HG03097 (cell line): ENCODE data around the gene SPINT2.

Experiments used
- ATAC-seq: cut with Tn5 transposase; IDR thresholded peaks from one replicate; pipeline ENCODE4 v1.9.1; 2021; ENCODE audit not compliant: unreplicated experiment, low FRiP score

The SPINT2 gene

DNA sequence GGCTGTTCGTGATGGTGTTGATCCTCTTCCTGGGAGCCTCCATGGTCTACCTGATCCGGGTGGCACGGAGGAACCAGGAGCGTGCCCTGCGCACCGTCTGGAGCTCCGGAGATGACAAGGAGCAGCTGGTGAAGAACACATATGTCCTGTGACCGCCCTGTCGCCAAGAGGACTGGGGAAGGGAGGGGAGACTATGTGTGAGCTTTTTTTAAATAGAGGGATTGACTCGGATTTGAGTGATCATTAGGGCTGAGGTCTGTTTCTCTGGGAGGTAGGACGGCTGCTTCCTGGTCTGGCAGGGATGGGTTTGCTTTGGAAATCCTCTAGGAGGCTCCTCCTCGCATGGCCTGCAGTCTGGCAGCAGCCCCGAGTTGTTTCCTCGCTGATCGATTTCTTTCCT, 27.5 kb downstream of the SPINT2 start:
- ATAC-seq, result no peak

DNA sequence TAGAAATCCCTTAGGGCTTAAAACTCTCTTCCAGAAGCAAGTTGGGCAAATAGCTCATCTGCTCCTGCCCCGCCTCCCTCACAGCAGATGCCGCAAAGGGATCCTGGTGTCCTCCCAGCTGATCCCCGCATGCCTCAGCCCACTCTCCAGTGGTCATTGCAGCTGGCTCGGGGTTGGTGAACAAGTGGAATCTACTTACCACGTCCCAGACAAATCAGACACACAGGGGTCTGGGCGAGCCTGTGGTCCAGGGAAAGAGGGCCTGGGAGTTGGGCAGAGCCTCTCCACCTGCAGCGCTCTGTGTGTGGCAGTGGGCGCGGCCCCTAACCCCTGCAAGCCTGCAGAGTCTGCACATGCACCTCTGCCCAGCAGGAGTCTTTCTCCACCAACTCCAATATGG, 28.9 kb downstream of the SPINT2 start:
- no peak for ATAC-seq

DNA sequence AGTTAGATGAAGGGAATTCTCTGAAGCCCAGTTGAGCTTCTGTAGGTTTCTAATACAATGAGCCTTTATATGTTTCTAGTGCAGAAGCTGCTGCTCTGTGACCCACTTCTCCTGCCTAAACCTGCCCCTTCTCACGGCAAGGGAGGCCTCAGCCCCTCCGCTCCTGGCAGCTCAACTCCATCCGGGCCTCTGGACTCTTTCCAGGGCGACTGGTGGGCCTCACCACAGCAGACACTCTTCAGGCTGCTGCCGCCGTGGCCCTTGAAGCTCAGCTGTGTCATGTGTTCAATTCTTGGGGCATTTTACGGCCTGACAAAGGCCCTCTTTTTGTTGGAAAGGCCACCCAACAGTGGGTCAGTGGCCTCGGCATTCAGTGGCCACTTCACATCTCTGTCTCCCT, 29.7 kb downstream of the SPINT2 start:
- ATAC-seq, result no peak

- ATAC-seq, result no peak
Observed at GRCh38 chr19:38298821-38299680, 34.7 kb downstream of the SPINT2 start.

- ATAC-seq, result no peak
Observed at GRCh38 chr19:38303517-38304351, 39.4 kb downstream of the SPINT2 start, which contains the start of gene C19orf33. TSS of gene C19orf33 (plus strand) at chr19:38304251. CDS start at chr19:38304262, 11 bp downstream.

- ATAC-seq, result no peak
Observed at GRCh38 chr19:38304352-38304865, 40.0 kb downstream of the SPINT2 start.

DNA sequence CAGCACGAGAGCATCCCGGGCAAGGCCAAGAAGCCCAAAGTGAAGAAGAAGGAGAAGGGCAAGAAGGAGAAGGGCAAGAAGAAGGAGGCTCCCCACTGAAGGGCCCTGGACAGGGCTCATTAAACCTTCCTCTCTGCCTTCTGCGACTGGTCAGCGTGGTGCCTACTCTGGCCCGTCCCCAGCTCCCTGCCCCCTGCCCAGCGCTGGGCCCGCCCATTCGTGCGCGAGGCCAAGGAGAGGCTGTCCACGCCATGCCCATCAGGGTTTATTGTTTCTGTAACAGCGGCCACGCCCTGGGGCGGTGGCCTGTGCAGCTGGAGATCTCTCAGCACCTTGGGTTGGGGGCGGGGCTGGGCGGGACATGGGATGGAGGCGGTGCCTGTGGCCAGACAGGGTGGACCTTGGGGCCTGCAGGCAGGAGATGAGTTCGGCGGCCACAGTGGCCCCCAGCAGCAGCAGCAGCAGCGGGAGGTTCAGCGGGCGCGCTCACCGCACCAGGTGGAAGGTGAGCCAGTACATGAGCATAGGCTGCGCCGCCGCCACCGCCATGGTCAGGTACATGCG, 40.6 kb downstream of the SPINT2 start:
- ATAC-seq, result no peak

DNA sequence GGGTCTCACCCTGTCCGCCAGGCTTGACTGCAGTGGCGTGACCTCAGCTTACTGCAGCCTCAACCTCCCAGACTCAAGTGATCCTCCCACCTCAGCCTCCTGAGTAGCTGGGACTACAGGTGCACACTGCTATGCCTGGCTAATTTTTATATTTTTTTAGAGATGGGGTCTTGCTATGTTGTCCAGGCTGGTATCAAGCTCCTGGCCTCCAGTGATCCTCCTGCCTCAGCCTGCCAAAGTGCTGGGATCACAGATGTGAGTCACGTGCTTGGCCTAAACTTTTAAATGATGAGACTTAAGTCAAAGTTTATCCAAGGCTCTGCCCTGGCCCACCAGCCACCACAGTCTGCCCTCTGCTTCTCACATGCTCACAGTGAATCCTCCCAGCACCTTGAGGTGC, 41.9 kb downstream of the SPINT2 start:
- ATAC-seq, result no peak

- ATAC-seq, result no peak
Observed at GRCh38 chr19:38307076-38307475, 42.7 kb downstream of the SPINT2 start.

DNA sequence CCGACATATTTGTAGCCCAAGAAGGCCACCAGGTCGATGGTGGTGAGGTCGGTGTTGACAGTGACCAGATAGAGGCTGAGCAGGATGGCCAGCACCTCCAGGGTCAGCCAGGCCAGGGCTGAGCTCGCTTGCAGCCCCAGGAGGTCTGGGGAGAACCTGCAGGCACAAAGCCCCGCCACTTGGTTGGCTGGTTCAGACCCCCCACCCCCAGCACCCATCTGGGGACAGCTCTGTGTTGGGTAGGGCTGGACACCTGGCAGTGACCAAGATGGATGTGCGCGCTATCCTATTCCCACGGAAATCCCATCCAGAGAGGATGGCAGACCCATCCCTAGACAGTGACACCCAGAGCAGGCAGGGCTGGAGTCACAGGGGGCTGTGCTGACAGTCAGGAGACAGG, 43.2 kb downstream of the SPINT2 start:
- ATAC-seq, result no peak

GRCh38 chr19:38308006-38308766, 43.8 kb downstream of the SPINT2 start:
- no peak for ATAC-seq

- ATAC-seq, result no peak
Observed at GRCh38 chr19:38308926-38309614, 44.7 kb downstream of the SPINT2 start.

DNA sequence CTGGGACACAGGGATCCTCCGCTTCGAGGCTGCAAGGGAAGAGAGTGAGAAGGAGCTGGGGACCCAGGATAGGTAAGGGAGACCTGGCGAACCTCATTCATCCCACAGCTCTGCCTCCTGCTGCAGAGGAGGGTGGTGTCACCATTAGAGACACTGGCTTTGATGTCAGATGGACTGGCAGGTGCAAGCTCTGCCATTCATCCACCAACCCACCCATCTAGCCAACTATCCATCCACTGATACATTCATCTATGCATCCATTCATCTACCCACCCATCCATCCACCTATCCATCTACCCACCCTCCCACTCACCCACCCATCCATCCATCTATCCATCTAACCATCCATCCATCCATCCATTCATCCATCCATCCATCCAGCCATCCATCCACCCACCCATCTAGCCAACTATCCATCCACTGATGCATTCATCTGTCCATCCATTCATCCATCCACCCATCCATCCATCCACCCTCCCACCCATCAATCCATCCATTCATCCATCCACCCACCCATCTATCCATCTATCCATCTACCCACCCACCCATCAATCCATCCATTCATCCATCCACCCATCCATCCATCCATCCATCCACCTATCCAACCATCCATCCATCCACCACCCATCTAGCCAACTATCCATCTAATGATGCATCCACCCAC, 45.4 kb downstream of the SPINT2 start:
- ATAC-seq, result no peak

- no peak for ATAC-seq
Observed at GRCh38 chr19:38310279-38310670, 45.9 kb downstream of the SPINT2 start.

DNA sequence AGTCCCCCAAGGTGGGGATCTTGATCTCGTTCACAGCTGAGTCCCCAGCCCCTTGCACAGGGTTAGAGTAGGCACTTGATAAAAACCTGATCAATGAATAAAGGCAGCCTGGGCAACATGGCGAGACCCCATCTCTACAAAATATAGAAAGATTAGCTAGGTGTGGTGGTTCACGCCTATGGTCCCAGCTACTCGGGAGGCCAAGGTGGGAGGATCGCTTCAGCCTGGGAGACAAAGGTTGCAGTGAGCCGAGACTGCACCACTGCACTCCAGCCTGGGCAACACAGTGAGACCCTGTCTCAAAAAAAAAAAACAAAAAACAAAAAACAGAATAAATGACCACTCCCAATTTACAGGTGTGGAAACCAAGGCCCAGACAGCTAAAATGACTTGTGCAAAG, 46.6 kb downstream of the SPINT2 start:
- no peak for ATAC-seq

DNA sequence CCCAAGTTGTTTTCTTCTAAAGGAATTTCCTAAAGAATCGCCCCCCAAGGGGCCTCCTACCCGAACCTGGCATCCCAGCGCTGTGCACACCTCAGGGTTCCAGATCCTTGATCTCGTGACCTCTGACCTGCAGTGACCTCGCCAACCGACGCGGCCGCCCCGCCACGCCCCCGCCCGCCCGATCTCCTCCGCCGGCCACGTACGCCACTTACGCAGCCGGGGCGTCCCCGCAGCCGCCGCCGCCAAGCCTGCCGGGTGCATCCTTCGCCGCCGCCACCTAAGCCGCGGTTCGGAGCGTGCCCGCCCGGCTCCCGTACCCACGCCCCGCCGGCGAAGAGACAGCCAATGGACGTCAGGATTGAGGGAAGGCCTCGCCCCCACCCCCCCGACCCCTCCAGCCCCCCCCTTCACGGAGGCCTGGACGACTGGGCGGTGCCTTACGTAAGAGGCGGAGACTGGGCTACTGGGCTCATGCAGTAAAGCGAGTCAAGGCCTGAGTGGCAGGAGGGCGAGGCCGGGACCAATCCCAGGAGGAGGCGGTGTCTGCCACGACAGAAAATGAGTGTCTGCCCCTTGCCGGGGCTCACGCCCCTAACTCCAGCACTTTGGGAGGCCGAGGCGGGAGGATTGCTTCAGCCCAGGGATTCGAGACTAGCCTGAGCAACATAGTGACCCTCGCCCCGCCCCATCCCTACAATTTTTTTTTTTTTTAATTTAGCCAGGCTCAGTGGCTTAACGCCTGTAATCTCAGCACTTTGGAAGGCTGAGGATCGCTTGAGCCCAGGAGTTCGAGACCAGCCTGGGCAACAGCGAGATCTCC, 51.5 kb downstream of the SPINT2 start, which contains the start of gene YIF1B:
Gene YIF1B, minus strand, starts transcription at position 291 of the 820 bp plus-strand sequence. Its CDS starts 30 bp downstream, at position 261.
- peak; percentile 81 for ATAC-seq

DNA sequence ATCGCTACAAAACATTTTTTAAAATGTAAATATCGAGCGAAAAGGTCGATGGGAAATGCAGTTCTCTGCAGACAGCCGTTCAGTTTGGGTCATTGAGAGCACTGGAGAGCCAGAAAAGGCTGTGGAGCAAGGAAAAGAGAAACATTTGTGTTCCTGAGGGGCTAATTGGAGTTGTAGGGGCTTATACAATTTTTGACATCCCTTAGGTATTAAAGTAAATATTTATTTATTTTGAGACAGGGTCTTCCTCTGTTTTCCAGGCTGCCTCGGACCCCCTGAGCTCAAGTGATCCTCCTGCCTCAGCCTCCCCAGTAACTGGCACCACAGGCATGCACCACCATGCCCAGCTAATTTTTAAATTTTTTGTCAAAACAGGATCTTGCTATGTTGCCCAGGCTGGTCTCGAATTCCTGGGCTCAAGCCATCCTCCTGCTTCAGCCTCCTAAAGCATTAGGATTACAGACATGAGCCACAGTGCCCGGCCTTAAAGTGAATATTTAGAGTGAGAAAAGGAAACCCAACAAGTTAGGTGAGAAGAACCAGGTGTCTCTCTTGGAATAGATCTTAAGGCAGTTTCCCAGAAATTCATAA, 52.2 kb downstream of the SPINT2 start:
- ATAC-seq, result no peak

- ATAC-seq, result no peak
Observed at GRCh38 chr19:38317104-38317612, 52.8 kb downstream of the SPINT2 start.
